Measurements from ENCODE around the gene MSN.
"Not testable (repeated sequence)": the region's sequence is repeated elsewhere in the genome, so short reads cannot be mapped to it uniquely, and the experiment has no call there.

MSN gene

DNA sequence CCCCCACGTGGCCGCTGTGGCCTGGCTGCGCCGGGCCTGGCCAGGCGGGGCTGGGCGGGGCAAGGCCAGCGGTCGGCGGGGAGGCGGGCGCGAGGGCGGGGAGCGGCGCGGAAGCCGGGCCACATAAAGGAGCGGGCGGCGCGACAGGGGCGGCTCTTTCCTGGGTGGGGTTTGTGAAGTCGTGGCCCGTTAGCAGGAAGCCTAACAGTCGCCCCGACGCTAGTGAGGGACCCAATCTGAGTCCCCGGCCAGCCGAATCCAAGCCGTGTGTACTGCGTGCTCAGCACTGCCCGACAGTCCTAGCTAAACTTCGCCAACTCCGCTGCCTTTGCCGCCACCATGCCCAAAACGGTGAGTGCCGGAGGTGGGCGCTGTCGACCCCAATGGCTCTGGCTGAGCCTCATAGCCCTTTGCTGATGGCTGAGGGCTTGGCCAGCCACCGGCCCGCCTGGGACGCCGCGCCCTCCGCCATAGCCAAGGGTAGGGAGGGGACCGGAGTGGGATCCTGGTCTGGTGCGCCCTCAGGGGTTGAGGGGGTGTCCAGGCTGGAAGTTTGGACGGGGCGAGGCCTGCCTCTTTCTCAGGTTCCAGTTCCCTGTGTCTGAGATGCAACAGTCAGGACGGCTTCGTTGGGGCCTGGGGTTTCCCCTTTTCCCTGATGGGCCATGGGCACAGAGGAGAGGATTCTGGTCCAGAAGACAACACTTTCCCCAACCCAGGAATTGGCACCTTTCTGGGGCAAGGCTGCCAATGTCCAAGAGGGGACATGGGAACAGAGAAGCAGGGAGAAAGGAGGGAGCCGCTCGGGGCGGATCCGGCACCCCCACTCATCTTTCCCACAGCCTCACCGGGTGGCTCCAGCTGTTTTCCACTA lies at the start of gene MSN:
Gene MSN, plus strand, starts transcription at position 152 of the 874 bp plus-strand sequence. Its CDS starts 188 bp downstream, at position 340.
- TF ChIP-seq, protein P1, sequence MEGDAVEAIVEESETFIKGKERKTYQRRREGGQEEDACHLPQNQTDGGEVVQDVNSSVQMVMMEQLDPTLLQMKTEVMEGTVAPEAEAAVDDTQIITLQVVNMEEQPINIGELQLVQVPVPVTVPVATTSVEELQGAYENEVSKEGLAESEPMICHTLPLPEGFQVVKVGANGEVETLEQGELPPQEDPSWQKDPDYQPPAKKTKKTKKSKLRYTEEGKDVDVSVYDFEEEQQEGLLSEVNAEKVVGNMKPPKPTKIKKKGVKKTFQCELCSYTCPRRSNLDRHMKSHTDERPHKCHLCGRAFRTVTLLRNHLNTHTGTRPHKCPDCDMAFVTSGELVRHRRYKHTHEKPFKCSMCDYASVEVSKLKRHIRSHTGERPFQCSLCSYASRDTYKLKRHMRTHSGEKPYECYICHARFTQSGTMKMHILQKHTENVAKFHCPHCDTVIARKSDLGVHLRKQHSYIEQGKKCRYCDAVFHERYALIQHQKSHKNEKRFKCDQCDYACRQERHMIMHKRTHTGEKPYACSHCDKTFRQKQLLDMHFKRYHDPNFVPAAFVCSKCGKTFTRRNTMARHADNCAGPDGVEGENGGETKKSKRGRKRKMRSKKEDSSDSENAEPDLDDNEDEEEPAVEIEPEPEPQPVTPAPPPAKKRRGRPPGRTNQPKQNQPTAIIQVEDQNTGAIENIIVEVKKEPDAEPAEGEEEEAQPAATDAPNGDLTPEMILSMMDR (IDR thresholded peaks at IDR 0.05; ENCODE audit: extremely low read depth, missing control alignments) = no peak
- peak; percentile 76 for DNase-seq (ENCODE audit: low spot score)

DNA sequence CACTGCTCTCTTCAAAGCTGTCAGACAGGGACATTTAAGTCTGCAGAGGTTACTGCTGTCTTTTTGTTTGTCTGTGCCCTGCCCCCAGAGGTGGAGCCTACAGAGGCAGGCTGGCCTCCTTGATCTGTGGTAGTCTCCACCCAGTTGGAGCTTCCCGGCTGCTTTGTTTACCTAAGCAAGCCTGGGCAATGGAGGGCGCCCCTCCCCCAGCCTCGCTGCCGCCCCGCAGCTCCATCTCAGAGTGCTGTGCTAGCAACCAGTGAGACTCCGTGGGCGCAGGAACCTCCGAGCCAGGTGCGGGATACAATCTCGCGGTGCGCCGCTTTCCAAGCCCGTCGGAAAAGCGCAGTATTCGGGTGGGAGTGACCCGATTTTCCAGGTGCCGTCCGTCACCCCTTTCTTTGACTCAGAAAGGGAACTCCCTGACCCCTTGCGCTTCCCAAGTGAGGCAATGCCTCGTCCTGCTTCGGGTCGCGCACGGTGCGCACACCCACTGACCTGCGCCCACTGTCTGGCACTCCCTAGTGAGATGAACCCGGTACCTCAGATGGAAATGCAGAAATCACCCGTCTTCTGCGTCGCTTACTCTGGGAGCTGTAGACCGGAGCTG lies 47.3 kb upstream of the MSN start:
- not testable (repeated sequence) for DNase-seq (ENCODE audit: low spot score)

GRCh38 chrX:65630771-65631170 lies 36.7 kb upstream of the MSN start:
- no peak for DNase-seq (ENCODE audit: low spot score)
- TF ChIP-seq, protein P1 (IDR thresholded peaks at IDR 0.05; ENCODE audit: extremely low read depth, missing control alignments) = no peak

DNA sequence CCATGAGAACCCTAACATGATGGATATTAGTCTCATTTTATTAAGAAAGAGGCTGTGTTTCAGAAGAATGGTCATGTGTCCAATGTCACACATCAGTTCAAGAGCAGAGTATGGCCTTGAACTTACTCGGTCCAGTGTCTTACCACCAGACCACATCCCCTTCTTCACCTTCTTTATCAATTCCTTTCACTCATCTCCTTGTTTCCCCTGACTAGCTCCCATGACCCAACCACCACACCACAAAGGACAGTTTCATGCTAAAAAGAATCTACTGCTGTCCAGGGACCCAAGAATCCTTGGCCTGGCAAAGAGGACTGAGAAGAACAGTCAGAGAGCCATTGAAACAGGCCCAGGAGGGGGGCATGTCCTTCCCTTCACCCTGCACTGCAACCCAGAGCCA lies 33.6 kb upstream of the MSN start:
- no peak for DNase-seq (ENCODE audit: low spot score)
- TF ChIP-seq, protein P1 (IDR thresholded peaks at IDR 0.05; ENCODE audit: extremely low read depth, missing control alignments) = no peak

DNA sequence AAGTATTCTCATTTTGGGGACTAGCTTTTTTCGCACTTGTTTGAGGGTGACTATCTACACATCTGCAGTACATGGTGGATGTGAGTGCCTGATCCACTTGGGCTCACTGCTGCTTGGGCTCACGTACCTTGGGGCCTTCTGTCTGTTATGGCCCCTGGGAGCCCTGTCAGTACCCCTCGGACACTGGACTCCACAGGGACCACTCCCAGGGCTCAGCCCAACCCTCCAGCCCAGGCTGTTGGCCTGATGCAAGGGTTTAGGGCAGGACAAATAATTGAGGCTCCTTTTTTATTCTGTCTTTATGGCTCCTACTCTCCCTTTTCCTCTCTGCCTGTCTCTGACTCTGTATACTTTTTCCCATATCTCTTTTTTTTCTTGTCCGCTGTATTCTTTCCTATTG lies 32.7 kb upstream of the MSN start:
- TF ChIP-seq, protein P1 (IDR thresholded peaks at IDR 0.05; ENCODE audit: extremely low read depth, missing control alignments) = no peak

DNA sequence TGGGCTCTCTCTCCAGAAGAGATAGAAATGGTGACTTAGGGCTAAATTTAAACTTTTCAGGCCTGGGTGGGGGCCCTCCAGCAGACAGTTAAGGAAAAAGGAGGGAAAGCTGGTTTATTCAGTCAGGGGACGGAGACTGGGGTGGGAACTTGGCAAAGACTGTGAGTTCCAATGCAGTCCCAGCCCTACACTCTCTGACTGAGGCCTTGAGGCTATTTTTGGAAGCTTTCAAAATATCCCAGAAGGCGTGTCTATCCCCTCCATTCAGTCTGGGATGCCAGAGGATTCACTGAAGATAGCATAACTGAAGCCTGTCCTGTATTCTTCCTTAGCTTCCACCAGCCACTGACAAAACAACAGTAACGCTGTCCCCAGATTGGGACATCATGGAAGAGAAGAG lies 32.1 kb upstream of the MSN start:
- TF ChIP-seq, protein P1 (IDR thresholded peaks at IDR 0.05; ENCODE audit: extremely low read depth, missing control alignments) = no peak
- no peak for DNase-seq (ENCODE audit: low spot score)

More for the DNA sequence above, 32.7 kb upstream of the MSN start:
- DNase-seq (ENCODE audit: low spot score) = no peak

GRCh38 chrX:65635822-65636221 lies 31.6 kb upstream of the MSN start:
- no peak for DNase-seq (ENCODE audit: low spot score)
- TF ChIP-seq, protein P1 (IDR thresholded peaks at IDR 0.05; ENCODE audit: extremely low read depth, missing control alignments) = no peak

GRCh38 chrX:65636261-65636660 lies 31.2 kb upstream of the MSN start:
- not testable (repeated sequence) for DNase-seq (ENCODE audit: low spot score)
